Heart left ventricle (tissue), 16 donors: ENCODE measurements around the gene AKT2. TPM values are rescaled to one million over a fixed set of nuclear protein-coding genes. Genes with fewer than 3 reads are reported as not detected.

ENCODE experiments used
- ATAC-seq, 4 donors: fragments of 200-7000 bp; cut with Tn5 transposase; one replicate each; pipeline ENCODE4 v1.9.1; 2020 to 2022; ENCODE audit warnings: moderate library complexity in 4 of 4, mild to moderate bottlenecking in 3 of 4, moderate number of reproducible peaks in 1 of 4
- DNase-seq, 5 donors: peaks; one replicate each; pipeline ENCODE4 v3.0.0-alpha.2; 2020
- H3K27ac ChIP-seq, 12 donors: fragments of 200-600 bp; sonication (generic) in 4 of 12; one replicate each; pipeline versions ENCODE4 v1.5.0 to v1.8.0; 2016 to 2022; ENCODE audit warnings: mild to moderate bottlenecking in 2 of 12
- H3K27me3 ChIP-seq, 9 donors: fragments of 200-600 bp; sonication (generic) in 2 of 9; one replicate each; pipeline versions ENCODE4 v1.5.1 to v1.8.0; 2016 to 2022; ENCODE audit warnings: mild to moderate bottlenecking in 3 of 9
- H3K36me3 ChIP-seq, 9 donors: fragments of 200-600 bp; sonication (generic) in 2 of 9; one replicate each; pipeline versions ENCODE4 v1.5.0 to v1.8.0; 2018 to 2022; ENCODE audit warnings: mild to moderate bottlenecking in 2 of 9
- H3K4me1 ChIP-seq, 12 donors: fragments of 200-600 bp; sonication (generic) in 4 of 12; one replicate each; pipeline versions ENCODE4 v1.5.0 to v1.8.0; 2016 to 2022; ENCODE audit warnings: mild to moderate bottlenecking in 3 of 12
- H3K4me3 ChIP-seq, 12 donors: fragments of 200-600 bp; sonication (generic) in 4 of 12; one replicate each; pipeline versions ENCODE4 v1.5.0 to v1.8.0; 2017 to 2022; ENCODE audit warnings: mild to moderate bottlenecking in 9 of 12, moderate library complexity in 4 of 12
- H3K9me3 ChIP-seq, 12 donors: fragments of 200-600 bp; sonication (generic) in 4 of 12; one replicate each; pipeline versions ENCODE4 v1.5.0 to v1.8.0; 2016 to 2022; ENCODE audit warnings: mild to moderate bottlenecking in 1 of 12
- CTCF ChIP-seq, 12 donors: fragments of 200-600 bp; sonication (generic) in 4 of 12; IDR thresholded peaks; one replicate each; pipeline versions ENCODE4 v1.5.0 to v1.8.0; 2018 to 2022; ENCODE audit warnings: antibody characterized with exemption in 12 of 12, mild to moderate bottlenecking in 5 of 12
- POLR2A ChIP-seq, 2 donors: fragments of 450-650 bp; IDR thresholded peaks; one replicate each; pipeline ENCODE4 v1.6.1; 2017; ENCODE audit warnings: antibody characterized with exemption in 2 of 2, mild to moderate bottlenecking in 2 of 2, moderate library complexity in 2 of 2
- WGBS, 4 donors: extraction: QIAGEN DNeasy Blood & Tissue Kit in 2 of 4; methylation state at CpG; one replicate each; pipeline versions ENCODE4 v1.1.5 to v1.1.7; 2013 to 2018; 5-methylcytosine and 5-hydroxymethylcytosine counted together
- intact Hi-C, 10 donors: fragments of 100-400 bp; cut with DNase I; formaldehyde crosslinking; loops; one replicate each; pipeline versions ENCODE4 v1.11.1 to v1.14.2; 2022
- polyA plus RNA-seq, 2 donors: library from polyadenylated mRNA; stranded (reverse); fragments of 200-250 nt; gene quantifications; one replicate each; pipeline ENCODE4 v1.2.3, GENCODE V29; 2013
- total RNA-seq, 9 donors: library from RNA; depleted of rRNA in 2 of 9; stranded (reverse); fragments of >200 nt in 2 of 9; fragmentation: NEBNext Ultra II Directional in 3 of 9; extraction: Animal tissue kit (Norgen Biotek cat#: 25700) in 3 of 9; gene quantifications; one replicate each; pipeline versions ENCODE4 v1.1.0 to v1.2.4, GENCODE V29; 2016 to 2023
- donor health status: ischemic (EF 13 %, LVEDD 7.1; RV severe dilation, severe dysfunction).
- donor health status: healthy with polysubstance abuse.
- donor health status: DM: no; HTN: yes; CAD: no.
- donor health status: DM: no; HTN: no; CAD: no.
- donor health status: ischemic (EF 25% LVEDD 6.9; RV normal size, moderate dysfunction).
- donor health status: ischemic (EF 25% LVEDD 5.7; RV mildly dilated, moderate dysfunction).
- donor health status: healthy.
- donor health status: DM: yes; HTN: yes; CAD: no.
- donor health status: ischemic (EF 35%, LVEDD 5.7; RV mildly dilated, moderate dysfunction).
- donor health status: nonischemic (EF 11% LVEDD 7.7; RV severe dilation, severe dysfunction).
- donor health status: DM: yes; HTN: yes; CAD: no.
- donor health status: PGD.
- donor health status: ischemic (EF 29% LVEDD 5.4; RV normal size, mild dysfunction).
- donor health status: nonischemic (EF 23%, LVEDD 6.1; RV moderate dilation, normal function).

Gene AKT2
- total and polyA plus RNA-seq, 11 donors, result 71.0 to 132 (median 112) TPM

GRCh38 chr19:40216777-40217026 lies 68.4 kb downstream of the AKT2 start:
- no peaks in the 10 kb centered on the region for H3K9me3 ChIP-seq
- intact Hi-C loops, result no loop called here
- H3K4me1 ChIP-seq, result peaks cover 0 to 13% (median 0%) of the 10 kb centered on the region in 12 donors
- H3K36me3 ChIP-seq, result peaks cover 0 to 8% (median 2%) of the 10 kb centered on the region in 9 donors
- peaks cover 22 to 47% (median 33%) of the 10 kb centered on the region in 9 donors for H3K27me3 ChIP-seq
- H3K27ac ChIP-seq, result no peak overlapping the region
- no peak for TF ChIP-seq POLR2A (IDR thresholded peaks at IDR 0.05)
- no peak for TF ChIP-seq CTCF (IDR thresholded peaks at IDR 0.05)
- DNase-seq, result no peak
- ATAC-seq, result no peak
- H3K4me3 ChIP-seq, result no peak overlapping the region
- WGBS, 4 donors, result 26 to 31% (median 28%) methylated on average over 9 of the region's 9 CpGs

GRCh38 chr19:40216013-40216776 lies 69.0 kb downstream of the AKT2 start:
- intact Hi-C loops, result no loop called here

GRCh38 chr19:40214936-40215335 lies 70.2 kb downstream of the AKT2 start:
- 89 to 94% (median 91%) methylated on average over 19 to 22 of the region's 22 CpGs for WGBS, 4 donors
- DNase-seq (no peak), ATAC-seq (no peak)
- Histone ChIP-seq H3K36me3 (peaks cover 0 to 23% (median 16%) of the 10 kb centered on the region in 9 donors), H3K9me3 (no peaks in the 10 kb centered on the region), H3K27me3 (peaks cover 22 to 42% (median 33%) of the 10 kb centered on the region in 9 donors), H3K4me3 (no peak overlapping the region), H3K4me1 (peaks cover 0 to 13% (median 0%) of the 10 kb centered on the region in 12 donors), H3K27ac (no peak overlapping the region)
- no peak for TF ChIP-seq POLR2A (IDR thresholded peaks at IDR 0.05)
- no peak for TF ChIP-seq CTCF (IDR thresholded peaks at IDR 0.05)
- intact Hi-C loops, result no loop called here

More at GRCh38 chr19:40216013-40216776, 69.0 kb downstream of the AKT2 start:
- peaks cover 22 to 47% (median 33%) of the 10 kb centered on the region in 9 donors for H3K27me3 ChIP-seq
- no peak for DNase-seq
- TF ChIP-seq CTCF (IDR thresholded peaks at IDR 0.05) (no peak), POLR2A (IDR thresholded peaks at IDR 0.05) (no peak)
- 46 to 51% (median 49%) methylated on average over 20 to 23 of the region's 23 CpGs for WGBS, 4 donors
- no peak for ATAC-seq
- peaks cover 0 to 11% (median 3%) of the 10 kb centered on the region in 9 donors for H3K36me3 ChIP-seq
- H3K9me3 ChIP-seq, result no peaks in the 10 kb centered on the region
- H3K4me1 ChIP-seq, result peaks cover 0 to 13% (median 0%) of the 10 kb centered on the region in 12 donors
- no peak overlapping the region for H3K27ac ChIP-seq
- H3K4me3 ChIP-seq, result no peak overlapping the region

GRCh38 chr19:40213882-40214570 lies 71.1 kb downstream of the AKT2 start:
- peaks cover 0 to 13% (median 0%) of the 10 kb centered on the region in 12 donors for H3K4me1 ChIP-seq
- WGBS, 4 donors, result 85 to 94% (median 92%) methylated on average over 22 to 50 of the region's 50 CpGs
- H3K4me3 ChIP-seq, result no peak overlapping the region
- DNase-seq (no peak), ATAC-seq (no peak)
- TF ChIP-seq CTCF (IDR thresholded peaks at IDR 0.05) (no peak), POLR2A (IDR thresholded peaks at IDR 0.05) (no peak)
- H3K36me3 ChIP-seq, result peaks cover 0 to 32% (median 25%) of the 10 kb centered on the region in 9 donors
- H3K27me3 ChIP-seq, result peaks cover 16 to 34% (median 30%) of the 10 kb centered on the region in 9 donors
- no peaks in the 10 kb centered on the region for H3K9me3 ChIP-seq
- H3K27ac ChIP-seq, result no peak overlapping the region
- intact Hi-C loops, result no loop called here
